ENCODE measurements around the gene SPTLC3. TPM values are rescaled to one million over a fixed set of nuclear protein-coding genes. Genes with fewer than 3 reads are reported as not detected.

The SPTLC3 gene
- total RNA-seq, 2 donors from 2014 or later: 5.2 to 24.5 TPM

DNA sequence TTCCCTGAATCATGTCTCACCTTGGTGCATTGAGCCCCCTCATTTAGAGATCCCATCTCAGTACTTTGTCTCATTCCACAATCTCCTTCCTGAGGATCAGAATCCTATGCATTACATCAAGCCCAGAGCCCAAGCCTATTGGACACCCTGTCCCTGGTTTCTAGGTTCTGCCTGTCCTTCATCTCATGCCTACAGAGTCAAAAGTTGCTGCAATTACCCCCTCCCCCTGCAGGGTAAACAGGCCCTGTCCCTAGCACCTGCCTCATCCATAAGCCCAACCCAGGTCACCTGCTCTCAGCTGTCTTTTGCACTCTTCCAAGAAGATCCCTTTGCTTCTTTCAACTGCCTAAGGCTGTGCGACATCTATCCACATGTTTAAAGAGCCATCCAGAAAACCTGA, 93.9 kb downstream of the SPTLC3 start:
- Histone ChIP-seq H3K27me3 (replicated peaks; ENCODE audit: insufficient read depth) (no peaks in the 10 kb centered on the region), H3K36me3 (no peaks in the 10 kb centered on the region), H3K27ac (no peak overlapping the region), H3K4me1 (replicated peaks) (no peaks in the 10 kb centered on the region), H3K9me3 (no peaks in the 10 kb centered on the region), H3K4me3 (no peak overlapping the region)
- no peak for DNase-seq (ENCODE audit: low spot score)
- TF ChIP-seq POLR2A (IDR thresholded peaks at IDR 0.05): no peak
- no peak for TF ChIP-seq POLR2AphosphoS5 (IDR thresholded peaks at IDR 0.05)
- TF ChIP-seq, protein P1, sequence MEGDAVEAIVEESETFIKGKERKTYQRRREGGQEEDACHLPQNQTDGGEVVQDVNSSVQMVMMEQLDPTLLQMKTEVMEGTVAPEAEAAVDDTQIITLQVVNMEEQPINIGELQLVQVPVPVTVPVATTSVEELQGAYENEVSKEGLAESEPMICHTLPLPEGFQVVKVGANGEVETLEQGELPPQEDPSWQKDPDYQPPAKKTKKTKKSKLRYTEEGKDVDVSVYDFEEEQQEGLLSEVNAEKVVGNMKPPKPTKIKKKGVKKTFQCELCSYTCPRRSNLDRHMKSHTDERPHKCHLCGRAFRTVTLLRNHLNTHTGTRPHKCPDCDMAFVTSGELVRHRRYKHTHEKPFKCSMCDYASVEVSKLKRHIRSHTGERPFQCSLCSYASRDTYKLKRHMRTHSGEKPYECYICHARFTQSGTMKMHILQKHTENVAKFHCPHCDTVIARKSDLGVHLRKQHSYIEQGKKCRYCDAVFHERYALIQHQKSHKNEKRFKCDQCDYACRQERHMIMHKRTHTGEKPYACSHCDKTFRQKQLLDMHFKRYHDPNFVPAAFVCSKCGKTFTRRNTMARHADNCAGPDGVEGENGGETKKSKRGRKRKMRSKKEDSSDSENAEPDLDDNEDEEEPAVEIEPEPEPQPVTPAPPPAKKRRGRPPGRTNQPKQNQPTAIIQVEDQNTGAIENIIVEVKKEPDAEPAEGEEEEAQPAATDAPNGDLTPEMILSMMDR (IDR thresholded peaks at IDR 0.05): no peak
- intact Hi-C loops (cut with DNase I): no loop called here
- 67% methylated on average over 1 of the region's 1 CpG for WGBS

- no peak overlapping the region for H3K27ac ChIP-seq
- 77% methylated on average over 9 of the region's 9 CpGs for WGBS
- DNase-seq (ENCODE audit: low spot score): no peak
- intact Hi-C loops (cut with DNase I): loop anchor here (5.0 kb wide), 2 partner anchors 133 to 178 kb away; no protein-coding TSS in a partner anchor
- no peak overlapping the region for H3K4me3 ChIP-seq
- H3K27me3 ChIP-seq (replicated peaks; ENCODE audit: insufficient read depth): no peaks in the 10 kb centered on the region
- H3K4me1 ChIP-seq (replicated peaks): no peaks in the 10 kb centered on the region
- no peak for TF ChIP-seq POLR2AphosphoS5 (IDR thresholded peaks at IDR 0.05)
- no peak for TF ChIP-seq POLR2A (IDR thresholded peaks at IDR 0.05)
- TF ChIP-seq, protein P1 (IDR thresholded peaks at IDR 0.05): no peak
- H3K36me3 ChIP-seq: no peaks in the 10 kb centered on the region
- no peaks in the 10 kb centered on the region for H3K9me3 ChIP-seq
These were observed 96.3 kb downstream of the SPTLC3 start for GRCh38 chr20:13105039-13105438.

GRCh38 chr20:13105864-13106457, 97.2 kb downstream of the SPTLC3 start:
- Histone ChIP-seq H3K4me3 (no peak overlapping the region), H3K27me3 (replicated peaks; ENCODE audit: insufficient read depth) (no peaks in the 10 kb centered on the region), H3K9me3 (no peaks in the 10 kb centered on the region), H3K27ac (no peak overlapping the region), H3K36me3 (no peaks in the 10 kb centered on the region), H3K4me1 (replicated peaks) (no peaks in the 10 kb centered on the region)
- TF ChIP-seq, protein P1 (IDR thresholded peaks at IDR 0.05): peak; percentile 23 to 74 (median 70)
- no peak for TF ChIP-seq POLR2A (IDR thresholded peaks at IDR 0.05)
- no peak for TF ChIP-seq POLR2AphosphoS5 (IDR thresholded peaks at IDR 0.05)
- WGBS: 35% methylated on average over 14 of the region's 14 CpGs
- no peak for DNase-seq (ENCODE audit: low spot score)
- intact Hi-C loops (cut with DNase I): loop anchor here (5.0 kb wide), 2 partner anchors 134 to 179 kb away; no protein-coding TSS in a partner anchor

DNA sequence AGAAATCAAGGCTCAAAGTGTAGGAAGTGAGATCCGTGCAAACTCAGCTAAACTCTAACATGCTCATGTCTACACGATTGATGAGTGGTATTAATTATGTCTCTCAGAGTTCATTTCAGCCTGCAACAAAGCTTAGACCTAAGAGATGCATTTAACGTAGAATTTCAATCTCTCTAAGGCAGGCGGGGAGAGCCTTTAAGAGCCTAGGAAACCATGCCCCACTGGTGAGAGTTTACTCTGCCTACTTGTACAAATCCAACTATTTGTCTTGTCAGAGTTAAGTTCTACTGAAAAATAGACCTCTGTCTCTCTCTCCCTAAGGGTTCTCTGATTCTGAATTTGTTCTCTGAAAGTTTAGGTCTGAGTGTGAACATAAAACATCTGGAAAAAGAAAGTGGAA, 100.9 kb downstream of the SPTLC3 start:
- Histone ChIP-seq H3K4me3 (no peak overlapping the region), H3K27ac (no peak overlapping the region), H3K27me3 (replicated peaks; ENCODE audit: insufficient read depth) (no peaks in the 10 kb centered on the region), H3K4me1 (replicated peaks) (no peaks in the 10 kb centered on the region), H3K9me3 (no peaks in the 10 kb centered on the region), H3K36me3 (no peaks in the 10 kb centered on the region)
- WGBS: 83% methylated on average over 4 of the region's 4 CpGs
- intact Hi-C loops (cut with DNase I): loop anchor here (5.0 kb wide), 2 partner anchors 137 to 182 kb away; no protein-coding TSS in a partner anchor
- DNase-seq (ENCODE audit: low spot score): no peak
- TF ChIP-seq, protein P1 (IDR thresholded peaks at IDR 0.05): no peak
- TF ChIP-seq POLR2A (IDR thresholded peaks at IDR 0.05) (no peak), POLR2AphosphoS5 (IDR thresholded peaks at IDR 0.05) (no peak)

DNA sequence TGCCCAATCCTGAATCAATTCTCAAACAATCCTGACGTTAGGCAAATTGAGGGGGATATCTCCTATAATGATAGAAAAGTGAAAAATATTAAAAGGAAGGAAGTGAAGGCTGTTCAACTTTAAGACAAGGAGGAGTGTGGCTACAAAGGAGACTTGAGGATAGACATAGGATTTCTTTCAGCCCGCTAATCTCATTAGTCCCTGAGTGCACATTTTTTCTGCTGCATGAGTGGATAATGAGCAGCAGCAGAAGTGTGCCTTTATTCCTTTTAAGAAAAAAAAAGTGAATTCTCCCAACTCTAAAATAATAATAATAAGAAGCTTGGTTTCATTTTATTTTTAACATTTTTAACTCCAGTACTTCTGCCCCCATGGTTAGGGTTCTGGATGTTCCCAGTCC, 102.0 kb downstream of the SPTLC3 start:
- no peaks in the 10 kb centered on the region for H3K4me1 ChIP-seq (replicated peaks)
- no peak overlapping the region for H3K27ac ChIP-seq
- 88% methylated on average over 2 of the region's 2 CpGs for WGBS
- H3K27me3 ChIP-seq (replicated peaks; ENCODE audit: insufficient read depth): no peaks in the 10 kb centered on the region
- no peak for TF ChIP-seq POLR2A (IDR thresholded peaks at IDR 0.05)
- TF ChIP-seq, protein P1 (IDR thresholded peaks at IDR 0.05): no peak
- TF ChIP-seq POLR2AphosphoS5 (IDR thresholded peaks at IDR 0.05): no peak
- H3K9me3 ChIP-seq: no peaks in the 10 kb centered on the region
- no peak overlapping the region for H3K4me3 ChIP-seq
- DNase-seq (ENCODE audit: low spot score): no peak
- H3K36me3 ChIP-seq: no peaks in the 10 kb centered on the region
- intact Hi-C loops (cut with DNase I): no loop called here

All from prostate gland (tissue), 2 donors.